ENCODE data around the gene DPEP2.

Gene DPEP2

GRCh38 chr16:67943619-67944504 is 55.4 kb downstream of the DPEP2 start, which contains the start of gene LCAT:
TSS of gene LCAT (minus strand) at chr16:67944120. CDS start at chr16:67944101, 19 bp downstream.
- no peak for TF ChIP-seq CTCF (IDR thresholded peaks at IDR 0.05; ENCODE audit: low read depth, low read length)
- H3K4me3 ChIP-seq (ENCODE audit: low read depth, low read length), result no peak within 1 kb of the TSS

- H3K4me3 ChIP-seq (ENCODE audit: low read depth, low read length), result no peak overlapping the region
- no peak for TF ChIP-seq CTCF (IDR thresholded peaks at IDR 0.05; ENCODE audit: low read depth, low read length)
These were observed 56.0 kb downstream of the DPEP2 start for GRCh38 chr16:67943256-67943618.

- no peak overlapping the region for H3K4me3 ChIP-seq (ENCODE audit: low read depth, low read length)
- no peak for TF ChIP-seq CTCF (IDR thresholded peaks at IDR 0.05; ENCODE audit: low read depth, low read length)
These were observed 56.6 kb downstream of the DPEP2 start for GRCh38 chr16:67942510-67943255.

- peak; percentile 57 for TF ChIP-seq CTCF (IDR thresholded peaks at IDR 0.05; ENCODE audit: low read depth, low read length)
- H3K4me3 ChIP-seq (ENCODE audit: low read depth, low read length), result no peak overlapping the region
These were observed 57.1 kb downstream of the DPEP2 start for GRCh38 chr16:67942200-67942509.

- no peak for TF ChIP-seq CTCF (IDR thresholded peaks at IDR 0.05; ENCODE audit: low read depth, low read length)
- H3K4me3 ChIP-seq (ENCODE audit: low read depth, low read length), result no peak overlapping the region
These were observed 57.6 kb downstream of the DPEP2 start for GRCh38 chr16:67941469-67942199.

- no peak overlapping the region for H3K4me3 ChIP-seq (ENCODE audit: low read depth, low read length)
- no peak for TF ChIP-seq CTCF (IDR thresholded peaks at IDR 0.05; ENCODE audit: low read depth, low read length)
These were observed 58.7 kb downstream of the DPEP2 start for GRCh38 chr16:67940446-67941089.
